Mesendoderm (in vitro differentiated cells): ENCODE results near the gene GNAI1.

ENCODE experiments used
- DNase-seq: peaks from one replicate; pipeline ENCODE4 v3.0.0; 2013
- H2AK5ac ChIP-seq: 2 replicates; pipeline ENCODE4 v1.6.1; 2013; ENCODE audit warnings: low read length, inconsistent platforms
- H2BK120ac ChIP-seq: 2 replicates; pipeline ENCODE4 v1.6.1; 2013; ENCODE audit warnings: low read depth, mild to moderate bottlenecking, low read length, moderate library complexity, mixed read lengths
- H2BK15ac ChIP-seq: replicated peaks from 2 replicates; pipeline ENCODE4 v1.6.1; 2013; ENCODE audit warnings: low read depth, mild to moderate bottlenecking, moderate library complexity
- H2BK5ac ChIP-seq: 2 replicates; pipeline ENCODE4 v1.6.1; 2013; ENCODE audit warnings: low read length, inconsistent platforms
- H3K18ac ChIP-seq: 2 replicates; pipeline ENCODE4 v1.6.1; 2013; ENCODE audit warnings: mild to moderate bottlenecking, low read length, mixed read lengths
- H3K23ac ChIP-seq: one replicate; pipeline ENCODE4 v1.6.1; 2013; ENCODE audit warnings: low read length
- H3K27ac ChIP-seq: 2 replicates; pipeline ENCODE4 v1.5.1; 2013; ENCODE audit warnings: low read depth, mild to moderate bottlenecking, inconsistent platforms, low read length, moderate library complexity
- H3K27me3 ChIP-seq: 2 replicates; pipeline ENCODE4 v1.6.1; 2013; ENCODE audit warnings: low read length, control low read depth, mild to moderate bottlenecking, inconsistent platforms; ENCODE audit not compliant: insufficient read depth, poor library complexity
- H3K36me3 ChIP-seq: 2 replicates; pipeline ENCODE4 v1.6.1; 2013; ENCODE audit warnings: low read length, inconsistent platforms; ENCODE audit not compliant: control insufficient read depth, insufficient read depth
- H3K4ac ChIP-seq: one replicate; pipeline ENCODE4 v1.6.1; 2013; ENCODE audit warnings: low read depth, mild to moderate bottlenecking, low read length, moderate library complexity
- H3K4me1 ChIP-seq: 2 replicates; pipeline ENCODE4 v1.6.1; 2013; ENCODE audit warnings: low read depth, low read length, inconsistent platforms; ENCODE audit not compliant: control insufficient read depth
- H3K4me2 ChIP-seq: 2 replicates; pipeline ENCODE4 v1.6.1; 2013; ENCODE audit warnings: low read length
- H3K4me3 ChIP-seq: 2 replicates; pipeline ENCODE4 v1.5.1; 2013; ENCODE audit warnings: mild to moderate bottlenecking, low read length
- H3K56ac ChIP-seq: one replicate; pipeline ENCODE4 v1.6.1; 2013; ENCODE audit warnings: low read length
- H3K79me1 ChIP-seq: 2 replicates; pipeline ENCODE4 v1.6.1; 2013; ENCODE audit warnings: low read length, inconsistent platforms
- H3K79me2 ChIP-seq: 2 replicates; pipeline ENCODE4 v1.6.1; 2013; ENCODE audit warnings: mild to moderate bottlenecking, low read length; ENCODE audit not compliant: control insufficient read depth, insufficient read depth
- H3K9ac ChIP-seq: 2 replicates; pipeline ENCODE4 v1.6.1; 2013; ENCODE audit warnings: low read length, inconsistent platforms
- H4K5ac ChIP-seq: one replicate; pipeline ENCODE4 v1.6.1; 2013; ENCODE audit warnings: low read length
- H4K8ac ChIP-seq: one replicate; pipeline ENCODE4 v1.6.1; 2013; ENCODE audit warnings: low read depth, mild to moderate bottlenecking, control low read depth, low read length, moderate library complexity
- WGBS: extraction: QIAGEN DNeasy Blood & Tissue Kit; methylation state at CpG from one replicate; pipeline ENCODE4 v1.1.7; 2013; ENCODE audit warnings: low lambda C conversion rate, missing lambda C conversion rate; ENCODE audit not compliant: insufficient coverage; ENCODE audit errors: extremely low coverage; 5-methylcytosine and 5-hydroxymethylcytosine counted together

Gene GNAI1

GRCh38 chr7:80106498-80107113 lies 28.0 kb upstream of the GNAI1 start:
- Histone ChIP-seq H3K56ac (no peak overlapping the region), H3K27ac (no peak overlapping the region), H2BK5ac (no peak overlapping the region), H3K4me3 (no peak overlapping the region), H3K79me1 (no peaks in the 10 kb centered on the region), H3K23ac (no peak overlapping the region), H3K79me2 (no peaks in the 10 kb centered on the region), H2AK5ac (no peak overlapping the region), H3K36me3 (no peaks in the 10 kb centered on the region), H4K8ac (no peak overlapping the region), H3K4ac (no peak overlapping the region), H3K4me1 (peaks cover 3% of the 10 kb centered on the region), H3K9ac (no peak overlapping the region), H3K4me2 (no peak overlapping the region), H2BK120ac (no peak overlapping the region), H3K27me3 (no peaks in the 10 kb centered on the region), H3K18ac (no peak overlapping the region), H2BK15ac (no peak overlapping the region), H4K5ac (no peak overlapping the region)
- no CpG with 5 or more reads among the region's 2 CpGs for WGBS
- peak; percentile 7 for DNase-seq

GRCh38 chr7:80107278-80107677 lies 27.4 kb upstream of the GNAI1 start:
- DNase-seq, result no peak
- Histone ChIP-seq H3K27ac (no peak overlapping the region), H3K56ac (no peak overlapping the region), H2BK120ac (no peak overlapping the region), H3K79me2 (no peaks in the 10 kb centered on the region), H3K4me2 (no peak overlapping the region), H3K4me3 (no peak overlapping the region), H3K36me3 (no peaks in the 10 kb centered on the region), H3K4ac (no peak overlapping the region), H2BK5ac (no peak overlapping the region), H3K4me1 (peaks cover 3% of the 10 kb centered on the region), H4K5ac (no peak overlapping the region), H3K79me1 (no peaks in the 10 kb centered on the region), H3K23ac (no peak overlapping the region), H3K18ac (no peak overlapping the region), H2AK5ac (no peak overlapping the region), H4K8ac (no peak overlapping the region), H3K9ac (no peak overlapping the region), H2BK15ac (no peak overlapping the region), H3K27me3 (no peaks in the 10 kb centered on the region)
- no CpG with 5 or more reads among the region's 1 CpG for WGBS

- Histone ChIP-seq H3K9ac (no peak overlapping the region), H3K4me2 (no peak overlapping the region), H3K56ac (no peak overlapping the region), H2AK5ac (no peak overlapping the region), H3K18ac (no peak overlapping the region), H3K27ac (no peak overlapping the region), H3K27me3 (no peaks in the 10 kb centered on the region), H3K4me1 (peaks cover 3% of the 10 kb centered on the region), H3K23ac (no peak overlapping the region), H2BK5ac (no peak overlapping the region), H4K8ac (no peak overlapping the region), H3K79me1 (no peaks in the 10 kb centered on the region), H2BK120ac (no peak overlapping the region), H3K79me2 (no peaks in the 10 kb centered on the region), H4K5ac (no peak overlapping the region), H2BK15ac (no peak overlapping the region), H3K4ac (no peak overlapping the region), H3K36me3 (no peaks in the 10 kb centered on the region), H3K4me3 (no peak overlapping the region)
- DNase-seq, result no peak
- WGBS, result no CpG with 5 or more reads among the region's 5 CpGs
These were observed 24.3 kb upstream of the GNAI1 start for GRCh38 chr7:80110376-80110775.

GRCh38 chr7:80114159-80114558 lies 20.5 kb upstream of the GNAI1 start:
- no peak overlapping the region for H2BK5ac ChIP-seq
- no peak overlapping the region for H2BK15ac ChIP-seq
- no peaks in the 10 kb centered on the region for H3K4me1 ChIP-seq
- no peak overlapping the region for H3K23ac ChIP-seq
- no peak overlapping the region for H4K5ac ChIP-seq
- H3K18ac ChIP-seq, result no peak overlapping the region
- H3K79me2 ChIP-seq, result no peaks in the 10 kb centered on the region
- no peaks in the 10 kb centered on the region for H3K79me1 ChIP-seq
- H3K56ac ChIP-seq, result no peak overlapping the region
- H2AK5ac ChIP-seq, result no peak overlapping the region
- no peak overlapping the region for H3K4me2 ChIP-seq
- H3K27ac ChIP-seq, result no peak overlapping the region
- no peak for DNase-seq
- H2BK120ac ChIP-seq, result no peak overlapping the region
- H3K27me3 ChIP-seq, result no peaks in the 10 kb centered on the region
- no peak overlapping the region for H4K8ac ChIP-seq
- no peak overlapping the region for H3K9ac ChIP-seq
- no peak overlapping the region for H3K4ac ChIP-seq
- WGBS, result no CpG with 5 or more reads among the region's 4 CpGs
- no peak overlapping the region for H3K4me3 ChIP-seq
- H3K36me3 ChIP-seq, result no peaks in the 10 kb centered on the region

GRCh38 chr7:80124526-80125264 lies 9.9 kb upstream of the GNAI1 start:
- H2BK15ac ChIP-seq, result no peak overlapping the region
- WGBS, result no CpG with 5 or more reads among the region's 4 CpGs
- peaks cover 9% of the 10 kb centered on the region for H3K4me1 ChIP-seq
- H3K4ac ChIP-seq, result no peak overlapping the region
- no peaks in the 10 kb centered on the region for H3K36me3 ChIP-seq
- H3K56ac ChIP-seq, result no peak overlapping the region
- no peak overlapping the region for H3K4me3 ChIP-seq
- no peaks in the 10 kb centered on the region for H3K79me2 ChIP-seq
- H2BK5ac ChIP-seq, result no peak overlapping the region
- H3K79me1 ChIP-seq, result no peaks in the 10 kb centered on the region
- H2AK5ac ChIP-seq, result no peak overlapping the region
- H3K23ac ChIP-seq, result no peak overlapping the region
- H2BK120ac ChIP-seq, result no peak overlapping the region
- no peak overlapping the region for H4K5ac ChIP-seq
- DNase-seq, result no peak
- no peak overlapping the region for H3K9ac ChIP-seq
- no peaks in the 10 kb centered on the region for H3K27me3 ChIP-seq
- H3K4me2 ChIP-seq, result no peak overlapping the region
- no peak overlapping the region for H3K27ac ChIP-seq
- H3K18ac ChIP-seq, result no peak overlapping the region
- H4K8ac ChIP-seq, result no peak overlapping the region
